IMR-90 (cell line): ENCODE data around the gene LRRC3C. TPM values are rescaled to one million over a fixed set of nuclear protein-coding genes. Genes with fewer than 3 reads are reported as not detected.

Experiments used
- ATAC-seq: fragments of 200-7000 bp; cut with Tn5 transposase; 2 replicates; pipeline ENCODE4 v1.9.1; 2020; ENCODE audit warnings: low read depth, mild to moderate bottlenecking, moderate library complexity
- BruUV-seq: library from RNA; stranded (reverse); fragments of 400-500 nt; replicated peaks from 2 replicates; lab custom pipeline; 2021; lab: Mats Ljungman, UMichigan
- CTCF ChIA-PET: fragments of 300-600 bp; formaldehyde crosslinking; extraction: SDS; loops from one replicate; lab custom pipeline; 2021; ENCODE audit warnings: antibody characterized with exemption; lab: Yijun Ruan, JAX
- POLR2A ChIA-PET: fragments of 300-600 bp; sonication (Branson Sonifier 250); formaldehyde crosslinking; loops from one replicate; lab custom pipeline; 2022; ENCODE audit warnings: antibody characterized with exemption; ENCODE audit not compliant: unreplicated experiment; lab: Charles Lee
- DNase-seq: peaks from one replicate; pipeline ENCODE4 v3.0.0; 2013
- H2AFZ ChIP-seq: replicated peaks from 2 replicates; pipeline ENCODE3; 2013; ENCODE audit warnings: low read length, mild to moderate bottlenecking; ENCODE audit not compliant: poor library complexity
- H2AK5ac ChIP-seq: 2 replicates; pipeline ENCODE4 v1.6.1; 2013; ENCODE audit warnings: low read depth, low read length, inconsistent platforms
- H2AK9ac ChIP-seq: replicated peaks from 2 replicates; pipeline ENCODE3; 2013; ENCODE audit warnings: mild to moderate bottlenecking, low read depth, low read length, moderate library complexity; ENCODE audit not compliant: poor library complexity
- H2BK120ac ChIP-seq: 2 replicates; pipeline ENCODE4 v1.6.1; 2013; ENCODE audit warnings: low read depth, low read length, inconsistent platforms
- H2BK15ac ChIP-seq: 3 replicates; pipeline ENCODE4 v1.6.1; 2013; ENCODE audit warnings: low read depth, low read length, inconsistent platforms
- H2BK20ac ChIP-seq: 2 replicates; pipeline ENCODE4 v1.6.1; 2013; ENCODE audit warnings: low read depth, mild to moderate bottlenecking, inconsistent platforms, low read length, moderate library complexity
- H2BK5ac ChIP-seq: 2 replicates; pipeline ENCODE4 v1.6.1; 2013; ENCODE audit warnings: mild to moderate bottlenecking, low read depth, low read length, inconsistent platforms; ENCODE audit not compliant: poor library complexity, severe bottlenecking
- H3K14ac ChIP-seq: replicated peaks from 2 replicates; pipeline ENCODE4 v1.6.1; 2013; ENCODE audit warnings: low read depth, low read length, inconsistent platforms
- H3K18ac ChIP-seq: 2 replicates; pipeline ENCODE4 v1.6.1; 2013; ENCODE audit warnings: low read depth, low read length, control low read depth
- H3K23ac ChIP-seq: 2 replicates; pipeline ENCODE4 v1.6.1; 2013; ENCODE audit warnings: low read depth, low read length, inconsistent platforms
- H3K27ac ChIP-seq: 2 replicates; pipeline ENCODE4 v1.5.1; 2013; ENCODE audit warnings: mild to moderate bottlenecking, control low read depth, low read length; ENCODE audit not compliant: insufficient read depth
- H3K27me3 ChIP-seq: 2 replicates; pipeline ENCODE4 v1.6.1; 2013; ENCODE audit warnings: low read length; ENCODE audit not compliant: control insufficient read depth, insufficient read depth
- H3K36me3 ChIP-seq: 2 replicates; pipeline ENCODE4 v1.6.1; 2013; ENCODE audit warnings: low read length, mixed read lengths; ENCODE audit not compliant: control insufficient read depth, insufficient read depth
- H3K4ac ChIP-seq: 2 replicates; pipeline ENCODE4 v1.6.1; 2013; ENCODE audit warnings: low read depth, low read length, inconsistent platforms
- H3K4me1 ChIP-seq: 2 replicates; pipeline ENCODE4 v1.6.1; 2013; ENCODE audit warnings: low read length, mixed read lengths; ENCODE audit not compliant: control insufficient read depth, insufficient read depth
- H3K4me2 ChIP-seq: 2 replicates; pipeline ENCODE4 v1.6.1; 2013; ENCODE audit warnings: low read depth, mild to moderate bottlenecking, control low read depth, low read length, moderate library complexity
- H3K4me3 ChIP-seq: 2 replicates; pipeline ENCODE4 v1.5.1; 2013; ENCODE audit warnings: low read depth, mild to moderate bottlenecking, control low read depth, low read length, moderate library complexity; ENCODE audit not compliant: insufficient read depth
- H3K56ac ChIP-seq: 2 replicates; pipeline ENCODE4 v1.6.1; 2013; ENCODE audit warnings: low read length, inconsistent platforms; ENCODE audit not compliant: insufficient read depth; ENCODE audit errors: extremely low read depth
- H3K79me1 ChIP-seq, 2 experiments: 2 replicates each; pipeline ENCODE4 v1.6.1; 2013; ENCODE audit warnings: low read length in 2 of 2, inconsistent platforms in 1 of 2, low read depth in 1 of 2
- H3K9ac ChIP-seq: 2 replicates; pipeline ENCODE4 v1.6.1; 2013; ENCODE audit warnings: low read depth, low read length, control low read depth
- H3K9me1 ChIP-seq: 2 replicates; pipeline ENCODE4 v1.6.1; 2013; ENCODE audit warnings: low read length, inconsistent platforms; ENCODE audit not compliant: insufficient read depth
- H3K9me3 ChIP-seq: 2 replicates; pipeline ENCODE4 v1.6.1; 2013; ENCODE audit warnings: low read length; ENCODE audit not compliant: control insufficient read depth, insufficient read depth
- H4K20me1 ChIP-seq: 2 replicates; pipeline ENCODE4 v1.6.1; 2013; ENCODE audit warnings: low read length, inconsistent platforms; ENCODE audit not compliant: insufficient read depth
- H4K5ac ChIP-seq: 2 replicates; pipeline ENCODE4 v1.6.1; 2013; ENCODE audit warnings: mild to moderate bottlenecking, low read depth, low read length, control low read depth
- H4K8ac ChIP-seq, 2 experiments: 2 replicates each; pipeline ENCODE4 v1.6.1; 2013; ENCODE audit warnings: low read depth in 2 of 2, low read length in 2 of 2, control low read depth in 1 of 2, inconsistent platforms in 1 of 2
- H4K91ac ChIP-seq: 2 replicates; pipeline ENCODE4 v1.6.1; 2013; ENCODE audit warnings: low read depth, low read length, inconsistent platforms; ENCODE audit not compliant: insufficient read depth
- MAFK ChIP-seq: IDR thresholded peaks from 2 replicates; pipeline ENCODE4 v1.6.1; 2012; ENCODE audit warnings: low read depth, low read length, improper control_type of control experiment
- RAD21 ChIP-seq: IDR thresholded peaks from 2 replicates; pipeline ENCODE4 v1.6.1; 2012; ENCODE audit warnings: low read length, improper control_type of control experiment
- USF2 ChIP-seq: fragments of 150-350 bp; IDR thresholded peaks from 2 replicates; pipeline ENCODE4 v1.6.1; 2017; ENCODE audit warnings: mild to moderate bottlenecking, antibody characterized with exemption, low read length, low read depth
- WGBS, 2 experiments: methylation state at CpG; one replicate each; pipeline versions ENCODE4 v1.1.5 to v1.1.7; 2013; ENCODE audit warnings: missing lambda C conversion rate in 2 of 2; ENCODE audit not compliant: insufficient read length in 1 of 2; ENCODE audit errors: extremely low coverage in 2 of 2; 5-methylcytosine and 5-hydroxymethylcytosine counted together
- dilution Hi-C: fragments of 300-500 bp; cut with HindIII; formaldehyde crosslinking; loops from one replicate; pipeline ENCODE4 v1.14.3; 2018; ENCODE audit warnings: low sequenced_read_pairs; ENCODE audit not compliant: unreplicated experiment
- in situ Hi-C: fragments of 300-500 bp; cut with MboI; formaldehyde crosslinking; loops from 3 replicates; pipeline ENCODE4 v1.14.3; 2019; ENCODE audit warnings: low sequenced_read_pairs, inconsistent platforms, mixed read lengths
- intact Hi-C: fragments of 100-400 bp; cut with micrococcal nuclease; formaldehyde crosslinking; loops from 2 replicates; pipeline ENCODE4 v1.10.0; 2022
- polyA plus RNA-seq, 3 experiments: library from polyadenylated mRNA; depleted of rRNA; stranded (reverse); fragments of >200 nt; gene quantifications; 2 replicates each; pipeline ENCODE4 v1.2.3, GENCODE V29; 2012; ENCODE audit warnings: low replicate concordance in 1 of 3
- total RNA-seq: library from RNA; depleted of rRNA; stranded (reverse); fragments of >200 nt; gene quantifications from 2 replicates; pipeline ENCODE4 v1.2.3, GENCODE V29; 2012; rRNA removed

LRRC3C gene
- total and polyA plus RNA-seq, 2 of the 4 experiments (the other 2 are of a cell fraction): not detected

GRCh38 chr17:39994448-39994847 is 66.9 kb downstream of the LRRC3C start:
- no peak for DNase-seq
- H3K4ac ChIP-seq: no peak overlapping the region
- H3K27ac ChIP-seq: no peak overlapping the region
- H2BK15ac ChIP-seq: no peak overlapping the region
- no peak overlapping the region for H3K9ac ChIP-seq
- H3K56ac ChIP-seq: no peak overlapping the region
- H3K4me1 ChIP-seq: no peaks in the 10 kb centered on the region
- peaks cover 6% of the 10 kb centered on the region; the same call in 1 of the 2 replicates for H4K20me1 ChIP-seq
- intact Hi-C loops (no loop called here), dilution Hi-C loops (no loop called here), in situ Hi-C loops (no loop called here)
- peaks cover 81% of the 10 kb centered on the region for H3K36me3 ChIP-seq
- H3K27me3 ChIP-seq: no peaks in the 10 kb centered on the region
- H3K4me3 ChIP-seq: no peak overlapping the region
- ChIA-PET POLR2A (no interaction called here), CTCF (interaction anchor here (0.6 kb wide), 1 partner anchor 701 kb away, joined by 3 read pairs; no protein-coding TSS in a partner anchor)
- no peak overlapping the region for H4K91ac ChIP-seq
- H3K79me1 ChIP-seq: peaks cover 0 to 12% of the 10 kb centered on the region in 2 experiments; a peak in 3 of 4 replicates
- H4K5ac ChIP-seq: no peak overlapping the region
- H3K9me1 ChIP-seq: no peaks in the 10 kb centered on the region
- no peak overlapping the region for H2AK9ac ChIP-seq
- H3K14ac ChIP-seq: no peak overlapping the region
- H4K8ac ChIP-seq: no peak overlapping the region
- ATAC-seq: no peak
- no peak overlapping the region for H3K23ac ChIP-seq
- H2BK120ac ChIP-seq: no peak overlapping the region
- no peak overlapping the region for H2AFZ ChIP-seq
- no TSS peak for BruUV-seq
- H2BK5ac ChIP-seq: no peak overlapping the region
- H3K9me3 ChIP-seq: no peaks in the 10 kb centered on the region
- TF ChIP-seq MAFK (no peak), RAD21 (no peak), USF2 (no peak)
- H2AK5ac ChIP-seq: no peak overlapping the region
- 100% methylated on average over 8 of the region's 11 CpGs; no CpG with 5 or more reads in 1 of the 2 experiments for WGBS, 2 experiments
- H3K4me2 ChIP-seq: no peak overlapping the region
- no peak overlapping the region for H3K18ac ChIP-seq
- H2BK20ac ChIP-seq: no peak overlapping the region

Other genes with a start within 250 kb of the LRRC3C start
- 3.6 and 4.3 TPM in 2 replicates for gene PGAP3, start 239.7 kb upstream of the LRRC3C start, total RNA-seq
- 9.8 and 10.4 TPM in 2 replicates for gene PGAP3, start 239.7 kb upstream of the LRRC3C start, polyA plus RNA-seq (2012; rRNA removed)
- 26.1 and 28.7 TPM in 2 replicates for gene ERBB2, start 227.7 kb upstream of the LRRC3C start, total RNA-seq
- 33.3 and 34.6 TPM in 2 replicates for gene ERBB2, start 227.7 kb upstream of the LRRC3C start, polyA plus RNA-seq (2012; rRNA removed)
- 20.3 and 22.2 TPM in 2 replicates for gene MIEN1, start 197.2 kb upstream of the LRRC3C start, total RNA-seq
- gene MIEN1, start 197.2 kb upstream of the LRRC3C start, polyA plus RNA-seq (2012; rRNA removed): 75.6 and 82.4 TPM in 2 replicates
- gene GRB7, start 189.8 kb upstream of the LRRC3C start, total RNA-seq: under 0.01 and 0.18 TPM in 2 replicates
- 0.14 and 0.36 TPM in 2 replicates for gene GRB7, start 189.8 kb upstream of the LRRC3C start, polyA plus RNA-seq (2012; rRNA removed)
- not detected in 2 replicates for gene IKZF3, start 63.4 kb upstream of the LRRC3C start, total RNA-seq
- not detected in 2 replicates for gene IKZF3, start 63.4 kb upstream of the LRRC3C start, polyA plus RNA-seq (2012; rRNA removed)
- not detected in 2 replicates for gene ZPBP2, start 59.5 kb upstream of the LRRC3C start, total RNA-seq
- gene ZPBP2, start 59.5 kb upstream of the LRRC3C start, polyA plus RNA-seq (2012; rRNA removed): not detected in 2 replicates
- gene GSDMB, start 9.1 kb upstream of the LRRC3C start, total RNA-seq: 1.4 and 1.7 TPM in 2 replicates
- 5.1 and 7.5 TPM in 2 replicates for gene GSDMB, start 9.1 kb upstream of the LRRC3C start, polyA plus RNA-seq (2012; rRNA removed)
- gene ORMDL3, start 131 bp upstream of the LRRC3C start, total RNA-seq: 45.7 and 46.4 TPM in 2 replicates
- gene ORMDL3, start 131 bp upstream of the LRRC3C start, polyA plus RNA-seq (2012; rRNA removed): 68.9 and 78.6 TPM in 2 replicates
- not detected in 2 replicates for gene GSDMA, start 35.3 kb downstream of the LRRC3C start, total RNA-seq
- 0.04 TPM in 1 of 2 replicates, not detected in the other for gene GSDMA, start 35.3 kb downstream of the LRRC3C start, polyA plus RNA-seq (2012; rRNA removed)
- 123 and 125 TPM in 2 replicates for gene PSMD3, start 53.1 kb downstream of the LRRC3C start, total RNA-seq
- gene PSMD3, start 53.1 kb downstream of the LRRC3C start, polyA plus RNA-seq (2012; rRNA removed): 154 and 155 TPM in 2 replicates
- not detected in 2 replicates for gene CSF3, start 87.7 kb downstream of the LRRC3C start, total RNA-seq
- gene CSF3, start 87.7 kb downstream of the LRRC3C start, polyA plus RNA-seq (2012; rRNA removed): not detected in 2 replicates
- gene MED24, start 126.7 kb downstream of the LRRC3C start, total RNA-seq: 18.6 and 25.8 TPM in 2 replicates
- gene MED24, start 126.7 kb downstream of the LRRC3C start, polyA plus RNA-seq (2012; rRNA removed): 73.6 and 79.0 TPM in 2 replicates
- 20.8 and 22.0 TPM in 2 replicates for gene THRA, start 135.2 kb downstream of the LRRC3C start, total RNA-seq
- 21.9 and 23.4 TPM in 2 replicates for gene THRA, start 135.2 kb downstream of the LRRC3C start, polyA plus RNA-seq (2012; rRNA removed)
- gene NR1D1, start 172.9 kb downstream of the LRRC3C start, total RNA-seq: 0.28 and 0.36 TPM in 2 replicates
- 4.4 and 7.2 TPM in 2 replicates for gene NR1D1, start 172.9 kb downstream of the LRRC3C start, polyA plus RNA-seq (2012; rRNA removed)
- gene MSL1, start 194.2 kb downstream of the LRRC3C start, total RNA-seq: 28.3 and 29.7 TPM in 2 replicates
- 38.4 and 48.4 TPM in 2 replicates for gene MSL1, start 194.2 kb downstream of the LRRC3C start, polyA plus RNA-seq (2012; rRNA removed)
- gene CASC3, start 212.8 kb downstream of the LRRC3C start, total RNA-seq: 24.4 and 25.1 TPM in 2 replicates
- 36.2 and 38.9 TPM in 2 replicates for gene CASC3, start 212.8 kb downstream of the LRRC3C start, polyA plus RNA-seq (2012; rRNA removed)
- 0.28 and 0.54 TPM in 2 replicates for gene RAPGEFL1, start 249.7 kb downstream of the LRRC3C start, total RNA-seq
- 5.6 and 6.3 TPM in 2 replicates for gene RAPGEFL1, start 249.7 kb downstream of the LRRC3C start, polyA plus RNA-seq (2012; rRNA removed)